ENCODE measurements around the gene FAM229B. TPM values are rescaled to one million over a fixed set of nuclear protein-coding genes. Genes with fewer than 3 reads are reported as not detected.

FAM229B gene
- total and polyA plus RNA-seq, 10 donors = 1.9 to 7.9 (median 4.4) TPM

GRCh38 chr6:112113431-112113830 is 26.0 kb downstream of the FAM229B start:
- no peak overlapping the region for H3K27ac ChIP-seq
- H3K27me3 ChIP-seq (replicated peaks in 1 of 7) = no peaks in the 10 kb centered on the region
- H3K4me1 ChIP-seq = no peaks in the 10 kb centered on the region
- no peaks in the 10 kb centered on the region for H3K9me3 ChIP-seq
- TF ChIP-seq POLR2AphosphoS5 (IDR thresholded peaks at IDR 0.05) (no peak), POLR2A (IDR thresholded peaks at IDR 0.05) (no peak), CTCF (IDR thresholded peaks at IDR 0.05 in 8 of 11, conservative IDR thresholded peaks at IDR 0.05 in 3 of 11) (no peak)
- DNase-seq = no peak
- H3K36me3 ChIP-seq = no peaks in the 10 kb centered on the region
- WGBS, 5 donors = 78 to 91% (median 84%) methylated on average over 3 of the region's 3 CpGs
- intact Hi-C loops (cut with DNase I; ENCODE audit: low total_unique reads) = no loop called here
- H3K4me3 ChIP-seq = no peak overlapping the region

GRCh38 chr6:112113918-112114317 is 26.5 kb downstream of the FAM229B start:
- intact Hi-C loops (cut with DNase I; ENCODE audit: low total_unique reads) = no loop called here
- Histone ChIP-seq H3K4me1 (no peaks in the 10 kb centered on the region), H3K27ac (no peak overlapping the region), H3K27me3 (replicated peaks in 1 of 7) (no peaks in the 10 kb centered on the region), H3K4me3 (no peak overlapping the region), H3K36me3 (no peaks in the 10 kb centered on the region), H3K9me3 (no peaks in the 10 kb centered on the region)
- DNase-seq = no peak
- no peak for TF ChIP-seq POLR2A (IDR thresholded peaks at IDR 0.05)
- TF ChIP-seq POLR2AphosphoS5 (IDR thresholded peaks at IDR 0.05) = no peak
- no peak for TF ChIP-seq CTCF (IDR thresholded peaks at IDR 0.05 in 8 of 11, conservative IDR thresholded peaks at IDR 0.05 in 3 of 11)

- H3K36me3 ChIP-seq = no peaks in the 10 kb centered on the region
- WGBS, 5 donors = 93 to 98% (median 96%) methylated on average over 3 of the region's 3 CpGs
Observed at GRCh38 chr6:112114577-112115223, 27.3 kb downstream of the FAM229B start.

GRCh38 chr6:112116221-112116620 is 28.8 kb downstream of the FAM229B start:
- no peak overlapping the region for H3K4me3 ChIP-seq
- DNase-seq = no peak
- no peaks in the 10 kb centered on the region for H3K27me3 ChIP-seq (replicated peaks in 1 of 7)
- no peaks in the 10 kb centered on the region for H3K4me1 ChIP-seq
- no peaks in the 10 kb centered on the region for H3K36me3 ChIP-seq
- TF ChIP-seq CTCF (IDR thresholded peaks at IDR 0.05 in 8 of 11, conservative IDR thresholded peaks at IDR 0.05 in 3 of 11) (no peak), POLR2A (IDR thresholded peaks at IDR 0.05) (no peak)
- H3K9me3 ChIP-seq = no peaks in the 10 kb centered on the region
- no peak overlapping the region for H3K27ac ChIP-seq
- WGBS, 5 donors = 81 to 96% (median 94%) methylated on average over 1 of the region's 1 CpG
- intact Hi-C loops (cut with DNase I; ENCODE audit: low total_unique reads) = no loop called here

More at GRCh38 chr6:112114577-112115223, 27.3 kb downstream of the FAM229B start:
- DNase-seq = no peak
- no peaks in the 10 kb centered on the region for H3K27me3 ChIP-seq (replicated peaks in 1 of 7)
- no peaks in the 10 kb centered on the region for H3K9me3 ChIP-seq
- no peak for TF ChIP-seq POLR2A (IDR thresholded peaks at IDR 0.05)
- no peak for TF ChIP-seq CTCF (IDR thresholded peaks at IDR 0.05 in 8 of 11, conservative IDR thresholded peaks at IDR 0.05 in 3 of 11)
- no peak for TF ChIP-seq POLR2AphosphoS5 (IDR thresholded peaks at IDR 0.05)
- H3K4me1 ChIP-seq = no peaks in the 10 kb centered on the region
- H3K4me3 ChIP-seq = no peak overlapping the region
- intact Hi-C loops (cut with DNase I; ENCODE audit: low total_unique reads) = no loop called here
- H3K27ac ChIP-seq = no peak overlapping the region

Measured in spleen (tissue), 11 donors.